OCI-LY3 (cell line): Measurements from ENCODE around the gene MRPS31.

Experiments
- H2AFZ ChIP-seq: fragments of 200-600, 300-600 bp; shearing (Covaris generic); 2 replicates; pipeline ENCODE4 v1.6.0; 2014; ENCODE audit warnings: antibody characterized with exemption, low read depth, low read length
- H3K27ac ChIP-seq: fragments of 200-600, 300-600 bp; sonication (generic); 2 replicates; pipeline ENCODE4 v1.5.1; 2014; ENCODE audit warnings: mild to moderate bottlenecking, low read length, moderate library complexity, mixed read lengths
- H3K27me3 ChIP-seq: fragments of 200-600, 300-600 bp; sonication (generic); 2 replicates; pipeline ENCODE4 v1.6.1; 2014; ENCODE audit warnings: low read depth, low read length, mixed read lengths
- H3K36me3 ChIP-seq: fragments of 200-600, 300-600 bp; sonication (generic); replicated peaks from 2 replicates; pipeline ENCODE3; 2014; ENCODE audit warnings: low read depth, low read length, mixed read lengths
- H3K4me1 ChIP-seq: fragments of 300-600, 200-600 bp; sonication (generic); 2 replicates; pipeline ENCODE4 v1.6.1; 2014; ENCODE audit warnings: low read length, mixed read lengths
- H3K4me2 ChIP-seq: fragments of 200-600, 300-600 bp; sonication (generic); 2 replicates; pipeline ENCODE4 v1.6.1; 2014; ENCODE audit warnings: low read length, mixed read lengths
- H3K4me3 ChIP-seq: fragments of 300-600, 200-600 bp; sonication (generic); 2 replicates; pipeline ENCODE4 v1.5.1; 2014; ENCODE audit warnings: antibody characterized with exemption, mild to moderate bottlenecking, low read length, moderate library complexity
- H3K79me2 ChIP-seq: fragments of 300-600, 200-600 bp; shearing (Covaris generic); 2 replicates; pipeline ENCODE4 v1.6.1; 2014; ENCODE audit warnings: mild to moderate bottlenecking, low read length, mixed read lengths
- H3K9ac ChIP-seq: fragments of 300-600, 200-600 bp; shearing (Covaris generic); 2 replicates; pipeline ENCODE4 v1.6.0; 2014; ENCODE audit warnings: mild to moderate bottlenecking, low read length, moderate library complexity
- H3K9me3 ChIP-seq: fragments of 200-600, 300-600 bp; shearing (Covaris generic); 2 replicates; pipeline ENCODE4 v1.6.1; 2014; ENCODE audit warnings: low read length, mixed read lengths; ENCODE audit not compliant: insufficient read depth
- H4K20me1 ChIP-seq: fragments of 200-600, 300-600 bp; sonication (generic); 2 replicates; pipeline ENCODE4 v1.6.1; 2016; ENCODE audit warnings: low read length, mixed read lengths; ENCODE audit not compliant: insufficient read depth
- EZH2phosphoT487 ChIP-seq: fragments of 200-600 bp; shearing (Covaris generic); IDR thresholded peaks from 2 replicates; pipeline ENCODE4 v1.6.1; 2018; ENCODE audit warnings: antibody characterized with exemption, mixed run types, low read depth
- TF ChIP-seq, protein P1 (sequence below): fragments of 200-600, 300-600 bp; sonication (generic); IDR thresholded peaks from 2 replicates; pipeline ENCODE4 v1.5.1; 2014; ENCODE audit warnings: antibody characterized with exemption, low read length, low read depth

The MRPS31 gene

DNA sequence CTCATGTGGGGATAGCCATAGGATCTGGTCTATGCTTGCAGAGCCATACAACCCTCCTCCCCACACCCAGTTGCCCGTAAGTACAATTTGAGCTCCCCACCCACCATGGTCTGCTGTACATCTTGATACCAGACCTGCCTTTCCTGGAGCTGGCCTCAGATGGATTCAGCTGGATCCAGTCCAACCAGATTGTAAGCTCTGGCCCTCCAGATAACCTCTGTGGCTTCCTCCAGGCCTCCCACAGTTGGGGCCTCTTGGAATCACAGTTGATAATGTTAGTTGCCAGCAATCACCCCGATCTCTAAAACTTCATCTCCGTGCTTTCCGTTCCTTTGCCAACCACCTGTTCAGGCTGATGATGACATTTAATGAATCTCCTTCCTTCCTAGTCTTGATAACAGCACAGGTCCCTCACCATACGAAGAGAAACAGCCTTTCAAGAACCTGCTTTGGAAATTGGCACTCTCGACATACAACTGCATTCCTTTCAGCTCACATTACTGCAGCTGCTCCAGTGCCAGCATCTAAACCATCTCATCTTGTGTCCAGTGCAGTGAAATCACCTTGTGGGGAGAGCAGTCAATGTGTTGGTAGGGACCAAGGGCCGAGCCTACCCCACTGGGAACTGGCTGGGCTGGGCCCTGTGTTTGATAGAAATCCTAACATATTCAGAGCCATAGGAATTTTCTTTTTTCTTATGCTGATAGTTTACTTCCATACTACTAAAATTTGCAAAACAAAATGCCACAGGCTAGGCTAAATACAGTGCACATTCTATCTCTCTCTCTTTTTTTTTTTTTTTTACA, 89.4 kb downstream of the MRPS31 start:
- Histone ChIP-seq H2AFZ (no peak overlapping the region; the same call in 1 of the 2 replicates), H3K4me2 (no peak overlapping the region), H3K79me2 (no peaks in the 10 kb centered on the region), H3K4me3 (no peak overlapping the region), H3K9ac (no peak overlapping the region), H3K4me1 (peaks cover 4% of the 10 kb centered on the region), H3K27ac (no peak overlapping the region), H3K27me3 (no peaks in the 10 kb centered on the region), H3K36me3 (no peaks in the 10 kb centered on the region), H4K20me1 (no peaks in the 10 kb centered on the region), H3K9me3 (no peaks in the 10 kb centered on the region)
- TF ChIP-seq, protein P1, sequence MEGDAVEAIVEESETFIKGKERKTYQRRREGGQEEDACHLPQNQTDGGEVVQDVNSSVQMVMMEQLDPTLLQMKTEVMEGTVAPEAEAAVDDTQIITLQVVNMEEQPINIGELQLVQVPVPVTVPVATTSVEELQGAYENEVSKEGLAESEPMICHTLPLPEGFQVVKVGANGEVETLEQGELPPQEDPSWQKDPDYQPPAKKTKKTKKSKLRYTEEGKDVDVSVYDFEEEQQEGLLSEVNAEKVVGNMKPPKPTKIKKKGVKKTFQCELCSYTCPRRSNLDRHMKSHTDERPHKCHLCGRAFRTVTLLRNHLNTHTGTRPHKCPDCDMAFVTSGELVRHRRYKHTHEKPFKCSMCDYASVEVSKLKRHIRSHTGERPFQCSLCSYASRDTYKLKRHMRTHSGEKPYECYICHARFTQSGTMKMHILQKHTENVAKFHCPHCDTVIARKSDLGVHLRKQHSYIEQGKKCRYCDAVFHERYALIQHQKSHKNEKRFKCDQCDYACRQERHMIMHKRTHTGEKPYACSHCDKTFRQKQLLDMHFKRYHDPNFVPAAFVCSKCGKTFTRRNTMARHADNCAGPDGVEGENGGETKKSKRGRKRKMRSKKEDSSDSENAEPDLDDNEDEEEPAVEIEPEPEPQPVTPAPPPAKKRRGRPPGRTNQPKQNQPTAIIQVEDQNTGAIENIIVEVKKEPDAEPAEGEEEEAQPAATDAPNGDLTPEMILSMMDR = no peak
- TF ChIP-seq EZH2phosphoT487 = no peak

DNA sequence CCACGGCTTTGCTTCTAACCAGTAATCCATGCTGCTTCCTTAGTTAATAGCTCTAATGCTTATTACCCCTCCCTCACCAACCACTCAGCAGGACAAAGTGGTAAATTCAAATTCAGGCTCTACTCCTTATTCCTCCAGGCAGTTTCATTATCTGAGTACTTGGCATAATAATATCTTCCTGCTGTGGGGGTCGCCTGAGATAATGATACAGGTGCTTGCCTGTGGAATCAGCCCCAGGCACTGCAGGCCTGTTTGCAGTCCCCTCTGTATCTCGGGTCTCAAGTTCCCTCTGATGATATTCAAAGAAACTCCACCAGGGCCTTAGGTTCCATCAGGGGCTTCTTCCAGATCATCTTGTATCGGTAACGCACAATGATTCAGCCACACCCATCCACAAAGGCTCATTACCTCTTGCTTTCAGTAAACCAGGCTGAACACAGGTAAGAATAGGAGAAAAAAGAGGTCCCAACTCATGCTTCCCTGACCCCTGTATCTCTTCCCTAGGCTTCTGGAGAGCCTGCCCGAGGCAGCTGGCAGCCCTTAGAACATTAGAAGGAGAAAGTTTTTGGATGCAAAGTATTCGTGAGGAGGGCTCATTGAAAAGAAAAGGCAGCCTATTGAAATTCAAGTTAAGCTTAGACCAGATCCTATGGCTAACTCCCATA, 90.2 kb downstream of the MRPS31 start:
- Histone ChIP-seq H3K79me2 (no peaks in the 10 kb centered on the region), H2AFZ (no peak overlapping the region), H3K27ac (no peak overlapping the region), H3K4me1 (peaks cover 4% of the 10 kb centered on the region), H3K9me3 (no peaks in the 10 kb centered on the region), H3K27me3 (no peaks in the 10 kb centered on the region), H4K20me1 (no peaks in the 10 kb centered on the region), H3K4me3 (no peak overlapping the region), H3K9ac (no peak overlapping the region), H3K4me2 (no peak overlapping the region), H3K36me3 (no peaks in the 10 kb centered on the region)
- TF ChIP-seq EZH2phosphoT487 = no peak
- TF ChIP-seq, protein P1 = no peak

DNA sequence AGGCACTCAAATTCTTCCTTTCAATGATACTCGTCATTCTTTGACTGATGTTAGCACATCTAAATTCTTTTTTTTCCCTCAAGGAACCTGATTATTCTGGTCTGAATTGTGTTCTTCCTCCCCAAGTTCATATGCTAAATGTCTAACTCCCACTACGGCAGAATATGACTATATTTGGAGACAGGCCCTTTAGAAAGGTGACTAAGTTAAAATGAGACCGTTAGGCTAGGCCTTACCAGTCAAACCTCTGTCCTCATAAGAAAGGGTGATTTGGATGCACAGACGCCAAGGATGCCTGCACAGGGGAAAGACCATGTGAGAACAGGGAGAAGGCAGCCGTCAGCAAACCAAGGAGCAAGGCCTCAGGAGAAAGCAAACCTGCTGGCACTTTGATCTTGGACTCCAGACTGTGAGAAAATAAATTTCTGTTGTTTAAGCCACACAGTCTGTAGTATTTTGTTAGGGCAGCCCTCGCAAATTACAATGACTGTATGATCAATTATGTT, 91.5 kb downstream of the MRPS31 start:
- TF ChIP-seq EZH2phosphoT487 = no peak
- TF ChIP-seq, protein P1 = no peak
- Histone ChIP-seq H2AFZ (no peak overlapping the region), H3K9me3 (no peaks in the 10 kb centered on the region), H3K36me3 (no peaks in the 10 kb centered on the region), H3K4me3 (no peak overlapping the region), H3K4me1 (peaks cover 4% of the 10 kb centered on the region), H3K9ac (no peak overlapping the region), H3K27me3 (no peaks in the 10 kb centered on the region), H3K4me2 (no peak overlapping the region), H3K79me2 (no peaks in the 10 kb centered on the region), H3K27ac (no peak overlapping the region), H4K20me1 (no peaks in the 10 kb centered on the region)
